NCI-H2029 treated with DMSO at 0.1 percent for 48 hours (cell line): ENCODE measurements around the gene CUZD1.
A peak's percentile ranks its signal among the peaks of the same experiment; 100 is the strongest.
"Not testable (repeated sequence)": the region's sequence is repeated elsewhere in the genome, so short reads cannot be mapped to it uniquely, and the experiment has no call there.

Source experiments
- DNase-seq: peaks from one replicate; lab custom pipeline; 2025; lab: John Stamatoyannopoulos, UW

Gene CUZD1, protein sequence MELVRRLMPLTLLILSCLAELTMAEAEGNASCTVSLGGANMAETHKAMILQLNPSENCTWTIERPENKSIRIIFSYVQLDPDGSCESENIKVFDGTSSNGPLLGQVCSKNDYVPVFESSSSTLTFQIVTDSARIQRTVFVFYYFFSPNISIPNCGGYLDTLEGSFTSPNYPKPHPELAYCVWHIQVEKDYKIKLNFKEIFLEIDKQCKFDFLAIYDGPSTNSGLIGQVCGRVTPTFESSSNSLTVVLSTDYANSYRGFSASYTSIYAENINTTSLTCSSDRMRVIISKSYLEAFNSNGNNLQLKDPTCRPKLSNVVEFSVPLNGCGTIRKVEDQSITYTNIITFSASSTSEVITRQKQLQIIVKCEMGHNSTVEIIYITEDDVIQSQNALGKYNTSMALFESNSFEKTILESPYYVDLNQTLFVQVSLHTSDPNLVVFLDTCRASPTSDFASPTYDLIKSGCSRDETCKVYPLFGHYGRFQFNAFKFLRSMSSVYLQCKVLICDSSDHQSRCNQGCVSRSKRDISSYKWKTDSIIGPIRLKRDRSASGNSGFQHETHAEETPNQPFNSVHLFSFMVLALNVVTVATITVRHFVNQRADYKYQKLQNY

DNA sequence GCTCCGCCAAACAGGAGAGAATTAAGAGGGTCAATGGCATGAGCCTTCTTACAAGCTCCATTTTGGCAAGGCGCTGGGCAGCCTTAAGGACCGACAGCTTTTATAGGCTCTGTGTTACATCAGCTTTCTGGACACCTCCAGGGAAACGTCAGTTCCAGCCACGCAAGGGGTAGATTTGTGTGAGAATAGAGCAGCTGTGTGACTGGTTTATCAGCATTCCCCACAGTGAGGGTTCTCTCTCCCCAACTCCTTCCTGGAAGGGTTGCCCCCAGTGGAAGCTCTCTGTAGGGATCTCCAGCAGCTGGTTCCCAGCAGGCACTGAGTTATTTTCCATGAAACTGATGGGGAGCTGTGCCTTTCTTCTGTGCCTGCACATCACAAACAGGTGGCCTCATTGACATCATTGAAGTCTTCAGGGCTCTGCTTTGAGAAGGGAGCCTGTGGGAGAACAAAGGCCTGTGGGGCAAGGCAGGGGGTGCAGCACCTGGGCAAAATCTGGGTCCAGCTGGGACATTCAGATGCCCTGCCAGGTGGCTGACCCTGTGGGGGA is at the start of gene CUZD1:
Gene CUZD1, minus strand, starts transcription at position 75 of the 550 bp plus-strand sequence. Its CDS starts 14 bp downstream, at position 61.
- DNase-seq = no peak

DNA sequence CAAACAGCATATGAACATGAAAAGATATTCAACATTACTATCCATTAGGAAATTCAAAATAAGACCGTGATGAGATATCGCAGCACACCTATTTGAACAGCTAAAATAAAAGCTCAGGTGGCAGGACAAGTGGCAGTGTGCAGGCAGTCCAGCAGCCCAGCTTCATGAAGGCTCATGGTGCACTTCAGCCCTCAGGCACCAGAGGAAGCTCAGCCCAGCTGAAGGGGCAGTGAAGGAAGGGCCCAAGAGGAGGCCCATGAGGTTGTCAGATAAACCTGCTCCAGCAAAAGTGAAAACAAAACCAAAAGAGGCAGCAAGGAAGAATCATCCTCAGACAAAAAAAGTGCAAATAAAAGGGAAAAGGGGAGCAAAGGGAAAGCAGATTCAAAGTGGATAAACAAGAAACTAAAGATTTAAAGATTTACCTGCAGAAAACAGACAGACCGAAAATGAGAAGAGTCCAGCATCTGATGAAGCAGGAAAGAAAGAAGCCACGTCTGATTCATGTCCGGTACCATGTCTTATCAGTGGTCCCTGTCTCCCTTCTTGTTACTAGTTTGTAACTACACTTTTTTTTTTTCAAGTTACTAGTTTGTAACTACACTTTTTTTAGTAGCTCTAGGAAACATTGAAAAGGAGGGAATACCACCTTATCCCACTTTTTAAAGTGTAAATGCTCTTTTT is 48.7 kb upstream of the CUZD1 start:
- no peak for DNase-seq

DNA sequence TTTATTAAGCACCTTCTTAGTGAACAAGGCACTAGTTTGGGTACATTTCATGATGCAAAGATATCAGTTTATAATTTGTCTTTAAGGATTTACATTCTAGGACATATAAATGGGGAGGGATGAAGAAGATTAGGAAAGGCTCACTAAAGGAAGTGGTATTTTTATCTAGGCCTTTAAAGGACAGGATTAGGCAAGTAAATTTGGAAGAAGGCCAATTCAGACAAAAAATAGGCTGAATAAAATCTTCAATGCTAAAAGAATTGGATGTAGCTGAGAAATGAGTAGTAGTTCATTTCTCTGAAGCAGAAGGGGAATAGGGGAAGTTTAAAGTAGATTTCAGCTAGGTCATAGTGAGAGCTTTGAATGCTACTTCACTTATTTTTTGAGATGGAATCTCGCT is 38.5 kb upstream of the CUZD1 start:
- no peak for DNase-seq

DNA sequence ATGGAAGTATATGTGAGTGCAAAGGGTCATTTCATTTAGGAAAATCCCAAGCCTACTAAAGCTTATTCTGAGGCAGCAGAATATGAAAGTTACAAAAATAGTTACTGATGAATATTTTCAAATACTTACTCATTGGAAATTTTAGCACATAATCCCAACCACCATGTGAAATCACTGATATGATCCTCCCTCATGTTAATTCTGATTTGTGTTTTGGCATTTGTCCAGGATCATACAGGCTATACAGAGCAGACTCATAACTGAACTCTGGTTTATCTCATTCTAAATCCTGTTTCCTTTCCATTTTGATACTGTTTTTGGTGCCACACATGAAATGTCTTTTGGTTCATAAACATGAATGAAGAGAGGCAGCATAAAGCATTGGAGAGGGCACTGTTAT is 37.1 kb upstream of the CUZD1 start:
- no peak for DNase-seq

DNA sequence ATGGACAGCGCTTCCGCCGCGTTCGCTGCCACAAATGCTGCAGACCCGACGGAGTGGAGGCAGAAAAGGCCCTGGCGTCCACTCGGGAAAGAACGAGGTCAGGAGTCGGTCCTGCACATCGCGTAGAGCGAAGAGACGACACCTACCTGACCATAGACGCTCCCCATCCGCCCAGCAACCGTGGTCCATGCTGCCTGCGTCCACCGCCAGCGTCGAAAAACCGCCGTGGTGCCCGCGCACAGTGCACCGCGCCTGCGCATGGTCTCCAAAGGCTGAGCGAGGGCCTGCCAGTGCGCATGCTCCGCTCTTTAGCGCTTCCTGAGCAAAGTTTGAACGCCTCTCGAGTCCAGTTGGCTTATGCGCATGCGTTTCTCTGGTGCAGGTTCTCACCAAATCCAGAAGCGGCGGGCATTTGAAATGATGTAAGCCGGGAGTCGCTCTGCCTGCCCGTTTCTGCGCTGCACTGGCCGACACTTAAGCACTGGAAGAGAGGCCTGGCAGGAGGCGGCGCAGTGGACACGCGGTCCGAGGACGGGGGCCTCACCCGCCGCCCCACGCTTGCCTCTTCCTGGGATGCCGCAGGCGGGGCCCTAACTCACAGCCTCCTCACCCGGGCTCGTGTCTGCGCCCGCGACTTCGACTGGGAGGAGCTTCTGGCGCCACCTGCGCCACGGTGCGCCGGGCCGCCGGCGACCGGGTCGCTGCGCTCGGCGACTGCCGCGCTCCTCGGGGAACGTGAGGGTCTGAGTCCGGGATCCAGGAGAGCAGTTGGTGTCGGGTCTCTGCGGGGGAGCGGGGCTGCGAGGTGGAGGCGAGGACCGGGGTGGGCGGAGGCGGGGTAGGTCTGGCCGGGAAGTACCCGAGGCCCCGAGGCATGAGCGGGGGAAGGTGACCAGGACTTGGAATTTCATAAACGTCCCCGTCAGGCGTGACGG is 33.9 kb upstream of the CUZD1 start, which contains the start of gene FAM24B:
Gene FAM24B, minus strand, starts transcription at position 243 of the 935 bp plus-strand sequence. CDS start 29,066 bp downstream, outside the sequence.
- peak; percentile 72 for DNase-seq

DNA sequence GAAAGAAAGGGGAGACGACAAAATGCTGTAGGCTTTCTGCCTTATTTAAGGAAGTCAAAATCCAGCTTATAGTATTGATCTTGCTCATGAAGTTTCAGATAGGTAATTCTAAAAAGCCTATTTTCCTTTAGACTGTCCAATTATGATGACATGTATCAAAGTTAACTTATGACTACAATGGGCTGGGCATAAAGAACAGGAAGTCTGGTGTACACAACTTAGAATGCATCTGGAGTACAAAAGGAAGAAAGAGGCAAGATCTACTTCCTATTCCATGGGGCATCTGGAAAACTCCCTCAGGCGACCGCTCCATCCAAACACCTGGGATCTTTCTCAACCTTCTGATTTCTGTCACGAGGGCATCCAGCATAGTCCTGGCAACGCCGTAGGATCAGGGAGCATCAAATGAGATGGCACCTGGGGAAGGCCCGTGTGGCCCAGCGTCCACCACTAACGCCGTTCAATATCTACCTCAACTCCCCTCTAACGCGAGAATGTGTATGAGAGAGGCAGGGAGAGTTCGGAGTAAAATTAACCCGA is 33.2 kb upstream of the CUZD1 start:
- DNase-seq = peak; percentile 3

DNA sequence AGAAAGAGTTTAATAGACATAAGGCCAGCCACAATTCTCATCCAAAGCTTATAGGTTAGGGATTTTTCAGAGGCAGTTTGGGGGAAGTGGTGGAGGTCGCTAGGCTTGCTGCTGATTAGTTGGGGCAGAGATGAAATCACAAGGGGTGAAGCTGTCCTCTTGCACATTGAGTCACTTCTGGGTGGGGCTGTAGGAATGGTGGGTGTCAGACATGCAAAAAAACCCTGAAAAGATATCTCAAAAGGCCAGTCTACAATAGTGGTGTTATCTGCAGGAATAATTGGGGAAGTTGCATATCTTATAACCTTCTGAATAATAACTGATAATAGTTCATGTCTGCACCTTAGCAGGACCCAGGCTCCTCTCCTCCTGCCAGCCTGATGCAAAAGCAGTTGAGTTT is 31.6 kb upstream of the CUZD1 start:
- DNase-seq = no peak

DNA sequence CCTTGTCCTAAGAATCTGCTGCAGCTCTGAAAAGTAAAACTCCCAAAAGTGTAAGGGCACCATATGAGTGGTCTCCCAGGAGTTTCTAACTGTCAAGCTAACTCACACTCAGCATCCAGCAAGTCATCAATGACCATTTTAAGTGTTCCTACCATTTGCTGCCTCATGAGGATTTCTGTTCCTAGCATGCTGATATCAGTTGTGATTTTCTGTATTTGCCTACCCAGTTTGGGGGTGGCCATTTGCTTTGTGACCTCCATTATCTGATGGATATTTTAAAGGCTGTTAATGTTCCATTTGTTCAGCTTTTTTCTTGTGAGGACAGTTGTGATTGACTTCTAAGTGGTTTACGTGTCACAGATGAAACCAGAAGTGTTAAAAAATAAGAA is 30.8 kb upstream of the CUZD1 start:
- DNase-seq = no peak

DNA sequence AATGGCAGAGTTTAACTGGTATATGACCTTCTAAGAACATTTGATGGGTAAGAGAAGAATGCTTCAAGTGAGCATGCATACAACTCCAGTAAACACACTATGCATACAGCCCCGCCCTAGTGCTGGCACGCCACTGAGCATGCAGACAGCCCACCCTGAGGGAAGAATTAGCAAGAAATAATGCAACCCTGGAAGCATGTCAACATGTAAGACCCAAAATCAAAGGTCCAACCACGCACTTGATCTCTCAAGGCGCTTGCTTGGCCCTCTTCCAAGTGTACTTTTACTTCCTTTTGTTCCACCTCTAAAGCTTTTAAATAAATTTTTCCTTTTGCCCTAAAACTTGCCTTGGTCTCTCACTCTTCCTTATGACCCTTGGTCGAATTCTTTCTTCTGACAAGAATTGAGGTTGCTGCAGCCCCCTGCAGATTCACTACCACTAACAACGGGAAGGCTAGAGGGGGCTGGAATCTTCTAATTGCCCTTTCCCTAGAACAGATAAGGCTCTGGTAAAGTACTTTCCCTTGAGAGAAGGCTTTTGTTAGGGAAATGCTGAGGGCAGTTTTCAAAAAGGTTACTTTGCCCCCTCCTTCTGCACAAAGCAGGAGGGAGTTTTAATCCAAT is 30.3 kb upstream of the CUZD1 start:
- no peak for DNase-seq

DNA sequence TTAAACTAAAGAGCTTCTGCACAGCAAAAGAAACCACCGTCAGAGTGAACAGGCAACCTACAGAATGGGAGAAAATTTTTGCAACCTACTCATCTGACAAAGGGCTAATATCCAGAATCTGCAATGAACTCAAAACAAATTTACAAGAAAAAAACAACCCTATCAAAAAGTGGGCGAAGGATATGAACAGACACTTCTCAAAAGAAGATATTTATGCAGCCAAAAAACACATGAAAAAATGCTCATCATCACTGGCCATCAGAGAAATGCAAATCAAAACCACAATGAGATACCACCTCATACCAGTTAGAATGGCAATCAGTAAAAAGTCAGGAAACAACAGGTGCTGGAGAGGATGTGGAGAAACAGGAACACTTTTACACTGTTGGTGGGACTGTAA is 26.3 kb upstream of the CUZD1 start:
- DNase-seq = not testable (repeated sequence)

DNA sequence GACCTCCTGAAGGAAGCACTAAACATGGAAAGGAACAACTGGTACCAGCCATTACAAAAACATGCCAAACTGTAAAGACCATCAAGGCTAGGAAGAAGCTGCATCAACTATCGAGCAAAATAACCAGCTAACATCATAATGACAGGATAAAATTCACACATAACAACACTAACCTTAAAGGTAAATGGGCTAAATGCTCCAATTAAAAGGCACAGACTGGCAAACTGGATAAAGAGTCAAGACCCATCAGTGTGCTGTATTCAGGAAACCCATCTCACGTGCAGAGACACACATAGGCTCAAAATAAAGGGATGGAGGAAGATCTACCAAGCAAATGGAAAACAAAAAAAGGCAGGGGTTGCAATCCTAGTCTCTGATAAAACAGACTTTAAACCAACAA is 23.1 kb upstream of the CUZD1 start:
- DNase-seq = not testable (repeated sequence)

DNA sequence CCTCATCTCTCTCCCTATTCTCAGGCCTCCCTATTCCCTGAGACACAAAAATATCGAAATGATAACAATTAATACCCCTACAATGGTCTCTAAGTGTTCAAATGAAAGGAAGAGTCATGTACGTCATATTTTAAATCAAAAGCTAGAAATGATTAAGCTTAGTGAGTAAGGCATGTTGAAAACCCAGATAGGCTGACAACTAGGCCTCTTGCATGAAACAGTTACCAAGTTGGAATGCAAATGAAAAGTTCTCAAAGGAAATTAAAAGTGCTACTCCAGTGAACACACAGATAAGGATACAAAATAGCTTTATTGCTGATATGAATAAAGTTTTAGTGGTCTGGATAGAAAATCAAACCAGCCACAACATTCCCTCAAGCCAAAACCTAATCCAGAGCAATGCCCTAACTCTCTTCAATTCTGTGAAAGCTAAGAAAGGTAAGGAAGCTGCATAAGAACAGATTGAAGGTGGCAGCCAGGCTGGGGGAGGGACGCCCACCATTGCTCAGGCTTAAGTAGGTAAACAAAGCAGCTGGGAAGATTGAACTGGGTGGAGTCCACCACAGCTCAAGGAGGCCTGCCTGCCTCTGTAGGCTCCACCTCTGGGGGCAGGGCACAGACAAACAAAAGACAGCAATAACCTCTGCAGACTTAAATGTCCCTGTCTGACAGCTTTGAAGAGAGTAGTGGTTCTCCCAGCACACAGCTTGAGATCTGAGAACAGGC is 21.3 kb upstream of the CUZD1 start:
- DNase-seq = not testable (repeated sequence)

DNA sequence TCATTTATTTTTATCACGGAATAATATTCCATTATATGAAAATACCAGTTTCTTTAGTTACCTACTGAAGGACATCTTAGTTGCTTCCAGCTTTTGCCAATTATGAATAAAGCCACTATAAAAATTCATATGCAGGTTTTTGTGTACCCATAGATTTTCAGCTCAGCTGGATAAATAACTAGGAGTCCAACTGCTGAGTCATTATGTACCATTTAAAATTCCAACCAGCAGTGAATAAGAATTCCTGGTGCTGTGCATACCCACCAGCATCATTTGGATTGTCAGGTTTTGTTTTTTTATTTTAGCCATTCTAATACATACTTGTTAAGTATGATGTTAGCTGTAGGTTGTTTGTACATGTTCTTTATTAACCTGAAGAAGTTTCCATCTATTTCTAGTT is 19.2 kb upstream of the CUZD1 start:
- DNase-seq = no peak

DNA sequence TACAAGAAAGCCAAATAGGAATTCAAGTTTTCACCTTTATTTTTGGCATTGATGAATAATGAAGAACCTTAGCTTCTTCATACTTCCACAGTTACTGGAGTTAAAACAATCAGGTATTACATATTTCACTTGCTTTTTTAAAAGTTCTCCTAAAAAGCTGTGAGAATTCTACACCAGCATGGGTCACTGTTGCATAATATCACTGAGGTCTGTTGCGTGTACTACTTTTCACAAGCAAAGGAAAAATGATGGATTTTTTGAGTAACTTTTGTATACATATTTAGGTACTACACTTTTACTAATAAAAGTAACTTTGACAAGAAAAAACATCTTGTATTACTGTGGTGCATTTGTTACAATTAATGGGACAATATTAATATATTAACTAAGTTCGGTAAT is 18.5 kb upstream of the CUZD1 start:
- DNase-seq = no peak

DNA sequence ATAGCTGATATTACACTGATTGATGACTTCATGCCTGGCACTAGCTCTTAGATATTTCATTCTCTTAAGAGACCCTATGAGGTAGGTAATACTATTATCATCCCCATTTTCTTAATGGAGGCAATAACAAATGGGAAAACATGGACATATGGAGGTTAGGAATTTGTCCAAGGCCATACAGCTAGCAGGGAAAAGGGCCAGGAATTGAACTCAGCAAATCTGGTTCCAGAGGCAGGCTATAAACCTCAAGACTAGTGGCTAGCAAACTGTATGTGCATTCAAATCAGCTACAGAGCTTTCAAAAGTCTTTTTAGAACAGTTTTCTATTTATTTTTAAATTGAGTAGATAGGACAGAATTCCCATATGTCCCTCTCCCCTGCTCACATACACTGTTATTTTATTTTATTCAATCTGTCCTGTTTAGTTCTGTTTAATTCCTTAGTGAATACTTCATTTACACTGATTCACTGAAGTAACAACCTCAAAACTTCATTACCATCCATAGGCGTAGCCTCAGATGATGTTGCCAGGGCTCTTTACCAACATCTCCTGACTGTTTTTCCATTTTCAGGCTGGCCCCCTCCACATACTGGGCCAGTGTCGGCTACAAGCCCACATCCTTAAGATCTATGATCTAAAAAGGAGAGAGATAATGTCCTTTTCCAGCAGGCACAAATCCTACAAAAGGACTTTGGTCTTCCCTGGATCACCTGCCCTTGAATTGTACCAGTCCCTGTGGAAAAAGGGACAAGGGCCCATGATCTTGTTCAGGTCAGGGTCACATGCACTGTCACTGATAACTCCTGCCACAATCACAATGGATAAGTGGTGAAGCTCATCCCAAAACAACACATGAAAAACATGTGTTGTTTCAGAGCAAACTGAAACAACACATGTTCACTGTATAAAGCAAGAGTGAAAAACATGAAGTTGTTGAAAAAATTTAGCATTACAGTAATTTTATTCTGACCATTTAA is 17.8 kb upstream of the CUZD1 start:
- no peak for DNase-seq

DNA sequence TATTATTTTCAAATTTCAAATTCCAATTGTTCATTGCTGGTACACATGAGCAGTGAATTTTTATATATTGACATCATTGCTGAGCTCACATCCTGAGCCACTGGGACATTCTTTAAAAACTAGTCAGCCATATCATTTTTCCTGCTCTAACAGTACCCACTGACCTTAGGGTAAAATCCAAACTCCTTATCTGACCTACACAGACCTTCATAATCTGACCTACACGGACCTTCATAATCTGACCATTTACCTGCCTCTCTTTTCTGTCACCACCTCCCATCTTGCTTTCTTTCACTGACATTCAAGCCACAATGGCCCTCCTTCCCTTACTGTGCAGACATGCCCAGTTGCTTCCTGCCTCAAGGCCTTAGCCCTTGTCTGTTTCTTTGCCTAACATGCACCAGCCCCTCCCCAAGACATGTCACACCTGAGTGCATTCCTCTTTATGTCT is 16.1 kb upstream of the CUZD1 start:
- no peak for DNase-seq

DNA sequence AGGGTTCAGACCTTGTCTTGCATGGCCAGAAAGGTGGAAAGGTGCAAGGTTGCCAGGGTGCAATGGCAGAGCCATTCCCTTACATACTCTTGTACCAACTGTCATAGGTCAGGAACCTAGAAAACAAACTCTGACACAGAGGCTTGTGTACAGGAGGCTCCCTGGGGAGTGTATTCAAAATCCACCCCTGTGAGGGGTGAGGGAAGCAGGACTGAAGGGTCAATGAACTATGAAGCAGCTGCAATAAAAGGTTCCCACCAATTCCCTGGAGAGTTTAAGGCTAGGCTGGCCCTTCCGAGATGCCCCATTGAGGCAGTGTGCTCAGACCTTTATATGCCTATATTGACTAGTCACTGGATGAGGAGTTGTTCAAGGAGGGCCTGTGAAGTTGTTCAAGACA is 13.9 kb upstream of the CUZD1 start:
- DNase-seq = no peak

DNA sequence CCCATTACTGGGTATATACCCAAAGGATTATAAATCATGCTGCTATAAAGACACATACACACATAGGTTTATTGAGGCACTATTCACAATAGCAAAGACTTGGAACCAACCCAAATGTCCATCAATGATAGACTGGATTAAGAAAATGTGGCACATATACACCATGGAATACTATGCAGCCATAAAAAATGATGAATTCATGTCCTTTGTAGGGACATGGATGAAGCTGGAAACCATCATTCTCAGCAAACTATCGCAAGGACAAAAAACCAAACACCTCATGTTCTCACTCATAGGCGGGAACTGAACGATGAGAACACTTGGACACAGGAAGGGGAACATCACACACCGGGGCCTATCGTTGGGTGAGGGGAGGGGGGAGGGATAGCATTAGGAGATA is 12.4 kb upstream of the CUZD1 start:
- DNase-seq = not testable (repeated sequence)

DNA sequence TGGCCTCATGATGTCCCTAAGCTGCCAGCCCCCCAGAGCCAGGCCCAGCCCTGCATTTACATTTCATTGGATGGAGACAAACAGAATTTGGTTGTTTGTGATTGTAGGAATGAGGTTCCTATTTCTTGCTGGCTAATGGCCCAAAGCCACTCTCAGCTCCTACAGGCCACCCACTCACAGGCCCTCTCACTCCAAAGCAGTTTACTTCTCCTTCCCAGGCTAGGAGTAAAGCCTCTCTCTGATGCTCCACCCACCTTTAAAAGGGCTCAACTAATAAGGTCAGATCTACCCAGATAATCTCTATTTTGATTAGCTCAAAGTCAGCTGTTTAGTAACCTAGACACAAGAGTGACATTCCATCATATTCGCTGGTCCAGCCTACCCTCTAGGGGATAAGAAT is 11.2 kb upstream of the CUZD1 start:
- no peak for DNase-seq
